Vagina (tissue), 2 donors: ENCODE data around the gene DNM2.

Experiments used
- POLR2A ChIP-seq, 2 donors: fragments of 450-650 bp; IDR thresholded peaks; one replicate each; pipeline ENCODE4 v1.6.1; 2017; ENCODE audit warnings: antibody characterized with exemption in 2 of 2, mild to moderate bottlenecking in 2 of 2, moderate library complexity in 2 of 2
- POLR2AphosphoS5 ChIP-seq, 2 donors: sonication (generic); formaldehyde crosslinking; IDR thresholded peaks; one replicate each; pipeline ENCODE4 v1.9.0; 2017; ENCODE audit warnings: antibody characterized with exemption in 2 of 2, mild to moderate bottlenecking in 2 of 2, low read depth in 1 of 2; ENCODE audit not compliant: insufficient read depth in 1 of 2
- TF ChIP-seq, protein P1 (sequence below), 3 experiments: fragments of 450-650 bp in 2 of 3; fragments of 200-600 bp in 1 of 3; sonication (generic) in 1 of 3; IDR thresholded peaks; one replicate each; pipeline ENCODE4 v1.5.1; 2017 to 2019; ENCODE audit warnings: antibody characterized with exemption in 3 of 3, mild to moderate bottlenecking in 2 of 3, moderate library complexity in 2 of 3

DNA sequence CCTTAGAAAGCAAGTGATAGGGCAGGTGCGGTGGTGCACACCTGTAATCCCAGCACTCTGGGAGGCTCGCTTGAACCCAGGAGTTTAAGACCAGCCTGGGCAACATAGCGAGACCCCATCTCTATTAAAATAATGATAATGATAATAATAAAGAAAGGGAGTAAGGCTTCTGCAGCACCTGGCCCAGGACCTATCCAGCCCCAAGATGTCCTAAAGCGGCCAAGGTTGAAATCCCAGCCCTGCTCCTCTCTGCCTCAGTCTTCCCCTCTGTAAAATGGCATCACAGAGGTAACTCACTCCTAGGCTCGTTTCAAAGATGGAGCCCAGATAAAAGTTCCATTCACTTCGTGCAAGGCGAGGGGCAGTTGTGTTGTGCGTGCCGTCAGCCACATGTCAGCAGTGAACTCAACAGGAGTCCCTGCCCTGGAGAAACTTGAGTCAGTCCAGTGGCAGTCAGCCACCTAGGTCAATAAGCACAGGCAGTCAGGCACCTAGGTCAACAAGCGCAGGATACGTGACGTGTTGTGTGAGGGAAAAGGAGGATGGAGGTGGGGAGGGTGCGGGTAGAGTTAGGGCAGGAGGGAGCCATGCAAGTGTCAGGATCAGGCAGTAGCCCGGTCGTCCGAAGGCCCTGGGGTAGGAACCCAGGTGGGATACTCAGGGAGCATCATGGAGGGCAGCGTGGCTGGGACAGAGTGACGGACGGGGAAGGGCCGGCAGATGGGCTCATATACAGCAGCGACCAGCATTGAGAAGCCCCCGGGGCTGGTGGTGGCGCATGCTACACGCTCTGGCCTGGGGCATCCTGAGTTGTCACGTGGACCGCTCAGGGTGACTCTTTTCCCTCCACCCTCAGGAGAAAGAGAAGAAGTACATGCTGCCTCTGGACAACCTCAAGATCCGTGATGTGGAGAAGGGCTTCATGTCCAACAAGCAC lies 101.5 kb downstream of the DNM2 start:
- TF ChIP-seq POLR2A (IDR thresholded peaks at IDR 0.05): no peak
- TF ChIP-seq, protein P1, sequence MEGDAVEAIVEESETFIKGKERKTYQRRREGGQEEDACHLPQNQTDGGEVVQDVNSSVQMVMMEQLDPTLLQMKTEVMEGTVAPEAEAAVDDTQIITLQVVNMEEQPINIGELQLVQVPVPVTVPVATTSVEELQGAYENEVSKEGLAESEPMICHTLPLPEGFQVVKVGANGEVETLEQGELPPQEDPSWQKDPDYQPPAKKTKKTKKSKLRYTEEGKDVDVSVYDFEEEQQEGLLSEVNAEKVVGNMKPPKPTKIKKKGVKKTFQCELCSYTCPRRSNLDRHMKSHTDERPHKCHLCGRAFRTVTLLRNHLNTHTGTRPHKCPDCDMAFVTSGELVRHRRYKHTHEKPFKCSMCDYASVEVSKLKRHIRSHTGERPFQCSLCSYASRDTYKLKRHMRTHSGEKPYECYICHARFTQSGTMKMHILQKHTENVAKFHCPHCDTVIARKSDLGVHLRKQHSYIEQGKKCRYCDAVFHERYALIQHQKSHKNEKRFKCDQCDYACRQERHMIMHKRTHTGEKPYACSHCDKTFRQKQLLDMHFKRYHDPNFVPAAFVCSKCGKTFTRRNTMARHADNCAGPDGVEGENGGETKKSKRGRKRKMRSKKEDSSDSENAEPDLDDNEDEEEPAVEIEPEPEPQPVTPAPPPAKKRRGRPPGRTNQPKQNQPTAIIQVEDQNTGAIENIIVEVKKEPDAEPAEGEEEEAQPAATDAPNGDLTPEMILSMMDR (IDR thresholded peaks at IDR 0.05): no peak
- TF ChIP-seq POLR2AphosphoS5 (IDR thresholded peaks at IDR 0.05; ENCODE audit: insufficient read depth in 1 of 2, low read depth in 1 of 2): no peak
